SW 1271 (cell line): ENCODE measurements around the gene ZNF577.

Experiments
- DNase-seq, 2 experiments: peaks; one replicate each; lab custom pipeline; 2025; lab: John Stamatoyannopoulos, UW

Gene ZNF577

DNA sequence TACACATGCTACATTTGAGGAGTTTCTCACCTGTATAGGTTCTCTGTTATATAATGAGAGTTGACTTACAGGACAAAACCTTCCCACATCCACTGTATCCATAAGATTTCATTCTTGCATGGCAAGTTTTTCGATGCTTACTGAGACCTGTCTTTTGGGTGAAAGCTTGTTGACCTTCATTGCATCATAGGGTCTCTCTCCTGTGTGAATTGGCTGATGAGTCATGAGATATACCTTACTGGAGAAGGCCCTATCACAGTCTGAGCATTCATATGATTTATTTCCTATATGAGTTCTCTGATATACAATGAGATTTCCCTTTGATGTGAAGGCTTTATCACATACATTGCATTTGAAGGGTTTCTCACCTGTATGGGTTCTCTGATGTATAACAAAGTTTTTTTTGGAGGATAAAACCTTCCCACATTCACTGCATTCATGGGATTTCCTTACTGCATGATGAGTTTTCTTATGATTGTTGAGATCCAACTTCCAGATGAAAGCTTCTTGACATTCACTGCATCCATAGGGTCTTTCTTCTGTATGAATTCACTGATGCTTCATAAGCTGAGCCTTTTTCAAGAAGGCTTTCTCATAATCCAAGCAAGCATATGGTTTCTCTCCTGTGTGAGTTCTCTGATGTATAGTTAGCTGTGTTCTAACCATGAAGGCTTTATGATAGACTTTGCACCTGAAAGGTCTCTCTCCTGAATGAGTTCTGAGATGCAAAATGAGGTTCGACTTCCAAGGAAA is 25.7 kb downstream of the ZNF577 start:
- no peak for DNase-seq

DNA sequence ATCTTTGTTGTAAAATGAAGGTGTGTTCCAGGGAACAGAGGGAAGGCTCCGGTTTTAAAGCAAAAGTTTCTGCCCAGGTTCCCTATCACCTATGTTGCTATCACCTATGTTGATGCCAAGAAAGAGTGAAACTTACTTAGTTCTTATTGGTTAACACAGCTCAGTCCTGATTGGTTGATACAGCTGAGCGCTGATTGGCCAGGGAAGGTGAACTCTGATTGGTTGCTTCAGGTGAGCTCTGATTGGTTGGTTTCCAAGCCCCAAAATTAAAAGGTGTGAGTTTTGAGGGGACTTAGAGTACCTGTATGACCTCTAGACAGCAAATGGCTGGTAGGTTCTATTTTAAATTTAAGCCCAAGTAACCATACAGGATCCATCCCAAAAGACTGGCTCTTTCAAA is 50.6 kb downstream of the ZNF577 start:
- no peak for DNase-seq

DNA sequence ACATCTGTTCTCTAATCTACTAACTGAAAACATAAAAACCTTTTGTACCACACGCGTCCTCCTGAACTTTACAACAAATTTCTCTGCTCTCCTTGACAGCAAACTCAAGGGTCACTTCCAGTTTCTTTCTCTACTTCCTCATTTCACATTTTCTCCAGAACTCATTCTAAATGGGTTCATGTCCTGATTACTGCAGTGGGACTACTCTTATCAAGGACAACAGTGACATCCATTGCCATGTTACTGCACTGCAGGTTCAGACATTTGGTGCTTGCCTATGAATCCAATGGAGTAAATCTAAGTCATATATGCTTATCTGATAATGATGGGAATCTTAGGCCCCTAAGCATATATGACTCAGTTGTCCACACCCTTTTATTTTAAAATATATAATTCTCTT is 57.5 kb downstream of the ZNF577 start:
- DNase-seq: no peak

DNA sequence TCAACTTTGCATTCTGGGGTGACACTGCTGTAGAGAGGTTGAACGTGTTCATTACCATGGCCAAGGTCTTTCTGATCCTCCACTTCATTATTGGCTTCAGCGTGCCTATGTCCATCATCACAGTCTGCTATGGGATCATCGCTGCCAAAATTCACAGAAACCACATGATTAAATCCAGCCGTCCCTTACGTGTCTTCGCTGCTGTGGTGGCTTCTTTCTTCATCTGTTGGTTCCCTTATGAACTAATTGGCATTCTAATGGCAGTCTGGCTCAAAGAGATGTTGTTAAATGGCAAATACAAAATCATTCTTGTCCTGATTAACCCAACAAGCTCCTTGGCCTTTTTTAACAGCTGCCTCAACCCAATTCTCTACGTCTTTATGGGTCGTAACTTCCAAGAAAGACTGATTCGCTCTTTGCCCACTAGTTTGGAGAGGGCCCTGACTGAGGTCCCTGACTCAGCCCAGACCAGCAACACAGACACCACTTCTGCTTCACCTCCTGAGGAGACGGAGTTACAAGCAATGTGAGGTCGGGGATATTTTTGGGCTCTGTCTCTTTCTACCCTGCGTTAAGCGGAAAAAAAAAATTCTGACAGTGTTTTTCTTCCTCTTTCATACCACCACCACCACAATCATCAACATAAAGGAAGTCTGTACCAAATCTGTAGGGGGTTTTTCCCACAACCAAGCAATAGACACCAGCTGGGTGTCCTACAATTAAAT is 63.3 kb downstream of the ZNF577 start:
- DNase-seq: no peak

- no peak for DNase-seq
These were observed 64.8 kb downstream of the ZNF577 start for GRCh38 chr19:51822946-51823345.

- DNase-seq: no peak
These were observed 65.4 kb downstream of the ZNF577 start for GRCh38 chr19:51822325-51822724.

- no peak for DNase-seq
These were observed 65.8 kb downstream of the ZNF577 start for GRCh38 chr19:51821921-51822320.

DNA sequence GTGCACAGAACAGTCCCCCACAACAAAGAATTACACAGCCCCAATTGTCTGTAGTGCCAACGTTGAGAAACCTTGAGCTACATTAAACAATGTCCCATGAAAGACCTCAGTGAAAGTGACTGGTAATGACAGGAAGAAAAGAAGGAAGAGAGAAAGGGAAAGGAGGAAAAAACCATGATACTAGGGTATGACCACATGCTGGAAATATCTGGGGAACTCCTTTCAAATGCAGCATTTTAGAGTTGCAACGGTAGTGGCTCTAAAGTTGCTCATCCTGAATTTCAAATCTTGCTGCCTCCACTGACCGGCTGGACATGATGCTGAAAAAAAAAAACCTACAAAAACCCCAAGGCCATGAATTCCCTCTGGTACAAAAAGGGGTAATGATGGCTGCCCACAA is 66.3 kb downstream of the ZNF577 start:
- no peak for DNase-seq
